ENCODE data around the gene GNG7. TPM values are rescaled to one million over a fixed set of nuclear protein-coding genes. Genes with fewer than 3 reads are reported as not detected.

Gene GNG7
- total RNA-seq, 1 donor from 2014 or later, result 7.7 TPM

DNA sequence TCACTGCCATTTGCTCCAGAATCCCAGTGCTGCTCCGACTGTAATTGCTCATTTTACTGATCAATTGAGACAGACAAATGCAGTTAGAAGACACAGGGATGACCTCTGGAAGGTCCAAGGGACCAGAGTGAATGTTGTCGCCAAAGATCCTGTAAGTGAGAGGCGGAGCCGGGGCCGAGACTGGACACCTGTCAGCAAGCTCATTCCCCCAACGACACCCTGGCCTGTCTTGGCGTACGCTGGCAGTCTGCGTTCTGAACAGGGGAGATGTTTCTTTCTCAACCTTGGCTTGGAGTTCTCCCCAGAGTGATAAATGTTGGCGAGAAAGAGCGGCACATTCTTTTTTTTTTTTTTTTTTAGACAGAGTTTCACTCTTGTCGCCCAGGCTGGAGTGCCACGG lies 202.3 kb downstream of the GNG7 start:
- H3K27ac Mint-ChIP-seq (ENCODE audit: unreplicated experiment), result no peak overlapping the region
- no peaks in the 10 kb centered on the region for H3K9me3 Mint-ChIP-seq (ENCODE audit: unreplicated experiment)
- TF ChIP-seq, protein P1, sequence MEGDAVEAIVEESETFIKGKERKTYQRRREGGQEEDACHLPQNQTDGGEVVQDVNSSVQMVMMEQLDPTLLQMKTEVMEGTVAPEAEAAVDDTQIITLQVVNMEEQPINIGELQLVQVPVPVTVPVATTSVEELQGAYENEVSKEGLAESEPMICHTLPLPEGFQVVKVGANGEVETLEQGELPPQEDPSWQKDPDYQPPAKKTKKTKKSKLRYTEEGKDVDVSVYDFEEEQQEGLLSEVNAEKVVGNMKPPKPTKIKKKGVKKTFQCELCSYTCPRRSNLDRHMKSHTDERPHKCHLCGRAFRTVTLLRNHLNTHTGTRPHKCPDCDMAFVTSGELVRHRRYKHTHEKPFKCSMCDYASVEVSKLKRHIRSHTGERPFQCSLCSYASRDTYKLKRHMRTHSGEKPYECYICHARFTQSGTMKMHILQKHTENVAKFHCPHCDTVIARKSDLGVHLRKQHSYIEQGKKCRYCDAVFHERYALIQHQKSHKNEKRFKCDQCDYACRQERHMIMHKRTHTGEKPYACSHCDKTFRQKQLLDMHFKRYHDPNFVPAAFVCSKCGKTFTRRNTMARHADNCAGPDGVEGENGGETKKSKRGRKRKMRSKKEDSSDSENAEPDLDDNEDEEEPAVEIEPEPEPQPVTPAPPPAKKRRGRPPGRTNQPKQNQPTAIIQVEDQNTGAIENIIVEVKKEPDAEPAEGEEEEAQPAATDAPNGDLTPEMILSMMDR (IDR thresholded peaks at IDR 0.05; ENCODE audit: unreplicated experiment), result no peak
- peaks cover 7% of the 10 kb centered on the region for H3K27me3 Mint-ChIP-seq (ENCODE audit: unreplicated experiment)
- no peak overlapping the region for H3K4me3 Mint-ChIP-seq (ENCODE audit: unreplicated experiment)
- no peak for DNase-seq (ENCODE audit: low spot score)
- no peaks in the 10 kb centered on the region for H3K4me1 Mint-ChIP-seq (ENCODE audit: unreplicated experiment)
- H3K36me3 Mint-ChIP-seq (ENCODE audit: low read depth, unreplicated experiment), result no peaks in the 10 kb centered on the region

DNA sequence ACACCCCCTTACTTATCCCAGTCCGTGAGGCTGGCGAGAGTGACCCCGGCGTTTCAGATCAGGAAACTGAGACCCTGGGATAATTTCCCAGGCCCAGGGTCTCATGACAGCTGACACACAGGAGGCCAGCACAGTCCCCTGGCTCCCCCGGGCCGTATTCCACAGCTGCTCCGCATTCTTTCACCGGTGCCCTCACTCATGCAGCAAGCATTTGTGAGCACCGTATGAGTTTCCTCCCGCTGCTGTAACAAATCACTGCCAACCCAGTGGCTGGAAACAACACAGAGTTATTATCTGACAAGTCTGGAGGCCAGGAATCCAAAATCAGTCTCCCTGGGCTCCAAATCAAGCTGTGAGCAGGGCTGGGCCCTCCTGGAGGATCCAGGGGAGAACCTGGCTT lies 205.3 kb downstream of the GNG7 start:
- TF ChIP-seq, protein P1 (IDR thresholded peaks at IDR 0.05; ENCODE audit: unreplicated experiment), result no peak
- H3K36me3 Mint-ChIP-seq (ENCODE audit: low read depth, unreplicated experiment), result no peaks in the 10 kb centered on the region
- H3K4me3 Mint-ChIP-seq (ENCODE audit: unreplicated experiment), result no peak overlapping the region
- no peaks in the 10 kb centered on the region for H3K4me1 Mint-ChIP-seq (ENCODE audit: unreplicated experiment)
- H3K9me3 Mint-ChIP-seq (ENCODE audit: unreplicated experiment), result no peaks in the 10 kb centered on the region
- H3K27ac Mint-ChIP-seq (ENCODE audit: unreplicated experiment), result no peak overlapping the region
- peaks cover 20% of the 10 kb centered on the region for H3K27me3 Mint-ChIP-seq (ENCODE audit: unreplicated experiment)
- DNase-seq (ENCODE audit: low spot score), result no peak

GRCh38 chr19:2495651-2496316 lies 206.7 kb downstream of the GNG7 start:
- no peak for DNase-seq (ENCODE audit: low spot score)
- peaks cover 20% of the 10 kb centered on the region for H3K27me3 Mint-ChIP-seq (ENCODE audit: unreplicated experiment)
- H3K9me3 Mint-ChIP-seq (ENCODE audit: unreplicated experiment), result no peaks in the 10 kb centered on the region
- H3K27ac Mint-ChIP-seq (ENCODE audit: unreplicated experiment), result no peak overlapping the region
- TF ChIP-seq, protein P1 (IDR thresholded peaks at IDR 0.05; ENCODE audit: unreplicated experiment), result no peak
- H3K36me3 Mint-ChIP-seq (ENCODE audit: low read depth, unreplicated experiment), result no peaks in the 10 kb centered on the region
- H3K4me3 Mint-ChIP-seq (ENCODE audit: unreplicated experiment), result no peak overlapping the region
- H3K4me1 Mint-ChIP-seq (ENCODE audit: unreplicated experiment), result no peaks in the 10 kb centered on the region

DNA sequence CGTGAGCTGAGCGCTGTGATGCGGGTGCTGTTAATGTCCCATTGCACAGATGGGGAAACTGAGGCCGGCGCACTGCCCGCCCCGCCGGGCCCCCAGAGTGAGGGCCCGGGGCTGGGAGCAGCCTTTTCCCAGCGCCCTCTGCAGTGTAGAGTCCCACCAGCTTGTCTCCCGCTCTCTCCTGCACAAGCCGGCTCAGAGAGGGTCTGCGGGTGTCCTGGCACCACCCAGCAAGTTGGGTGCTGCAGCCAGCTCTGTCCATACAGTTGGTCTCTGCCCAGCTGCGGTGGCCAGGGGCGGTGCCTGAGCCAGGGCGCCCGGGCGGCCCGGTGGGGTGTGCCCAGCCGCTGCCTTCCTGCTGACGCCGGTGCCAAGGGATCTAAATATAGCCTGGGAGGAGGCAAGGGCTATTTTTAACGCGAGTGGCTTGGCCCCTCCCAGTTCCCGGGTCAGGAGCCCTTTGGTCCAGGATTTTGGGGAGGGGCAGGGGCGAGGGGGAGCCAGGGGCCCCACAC lies 207.3 kb downstream of the GNG7 start:
- Mint-ChIP-seq H3K27ac (ENCODE audit: unreplicated experiment) (no peak overlapping the region), H3K36me3 (ENCODE audit: low read depth, unreplicated experiment) (no peaks in the 10 kb centered on the region), H3K27me3 (ENCODE audit: unreplicated experiment) (peaks cover 20% of the 10 kb centered on the region), H3K4me1 (ENCODE audit: unreplicated experiment) (no peaks in the 10 kb centered on the region), H3K4me3 (ENCODE audit: unreplicated experiment) (no peak overlapping the region), H3K9me3 (ENCODE audit: unreplicated experiment) (no peaks in the 10 kb centered on the region)
- no peak for DNase-seq (ENCODE audit: low spot score)
- TF ChIP-seq, protein P1 (IDR thresholded peaks at IDR 0.05; ENCODE audit: unreplicated experiment), result no peak

DNA sequence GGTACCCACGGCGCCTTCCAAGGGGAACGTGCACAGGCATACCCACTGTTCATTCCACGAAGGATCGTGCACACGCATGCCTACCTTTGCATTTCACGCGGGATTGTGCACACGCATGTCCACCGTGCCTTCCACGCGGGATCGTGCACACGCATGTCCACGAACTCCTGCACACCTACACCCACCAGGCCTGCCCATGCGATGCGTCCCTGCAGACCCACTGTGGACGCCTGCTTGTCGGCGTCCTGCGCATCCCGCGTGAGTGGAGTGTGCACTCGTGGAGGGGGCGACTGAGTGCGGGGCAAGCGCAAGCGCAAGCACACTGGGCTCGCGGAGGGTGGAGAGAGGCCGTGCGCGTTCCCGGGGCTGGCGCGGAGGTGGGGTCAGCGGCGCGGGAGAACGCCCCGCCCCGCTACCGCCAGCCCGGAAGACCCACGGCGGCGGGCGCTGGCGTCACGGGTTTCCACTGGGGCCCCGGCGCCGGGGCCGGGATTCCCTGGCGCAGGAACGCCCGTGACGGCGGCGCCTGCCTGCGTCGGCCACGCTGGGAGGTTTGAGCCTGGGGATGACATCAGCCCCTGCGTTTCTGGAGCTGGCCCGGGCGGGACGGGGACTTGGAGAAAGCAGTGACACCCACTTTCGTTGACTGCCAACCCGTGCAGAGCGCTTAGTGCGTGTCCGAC lies 207.9 kb downstream of the GNG7 start:
- TF ChIP-seq, protein P1 (IDR thresholded peaks at IDR 0.05; ENCODE audit: unreplicated experiment), result no peak
- Mint-ChIP-seq H3K27me3 (ENCODE audit: unreplicated experiment) (peaks cover 20% of the 10 kb centered on the region), H3K4me1 (ENCODE audit: unreplicated experiment) (peaks cover 3% of the 10 kb centered on the region), H3K9me3 (ENCODE audit: unreplicated experiment) (no peaks in the 10 kb centered on the region), H3K36me3 (ENCODE audit: low read depth, unreplicated experiment) (no peaks in the 10 kb centered on the region), H3K27ac (ENCODE audit: unreplicated experiment) (no peak overlapping the region), H3K4me3 (ENCODE audit: unreplicated experiment) (no peak overlapping the region)
- DNase-seq (ENCODE audit: low spot score), result no peak

Measured in endothelial cell (in vitro differentiated cells).